Endodermal cell (in vitro differentiated cells): ENCODE results near the gene RNF112. TPM values are rescaled to one million over a fixed set of nuclear protein-coding genes. Genes with fewer than 3 reads are reported as not detected.
A peak's percentile ranks its signal among the peaks of the same experiment; 100 is the strongest.

Source experiments
- DNase-seq: peaks from one replicate; pipeline ENCODE4 v3.0.0-alpha.2; 2017
- H3K27ac ChIP-seq: 2 replicates; pipeline ENCODE4 v1.5.1; 2013; ENCODE audit warnings: mild to moderate bottlenecking, low read depth, low read length, moderate library complexity
- H3K27me3 ChIP-seq: 2 replicates; pipeline ENCODE4 v1.6.1; 2013; ENCODE audit warnings: mild to moderate bottlenecking, low read length, moderate library complexity; ENCODE audit not compliant: insufficient read depth, control insufficient read depth, poor library complexity, severe bottlenecking
- H3K36me3 ChIP-seq: 2 replicates; pipeline ENCODE4 v1.7.0; 2013; ENCODE audit warnings: mild to moderate bottlenecking, low read length, moderate library complexity; ENCODE audit not compliant: control insufficient read depth, insufficient read depth
- H3K4me1 ChIP-seq: one replicate; pipeline ENCODE4 v1.7.0; 2013; ENCODE audit warnings: low read length; ENCODE audit not compliant: control insufficient read depth, insufficient read depth
- H3K4me3 ChIP-seq: 2 replicates; pipeline ENCODE4 v1.5.1; 2013; ENCODE audit warnings: mild to moderate bottlenecking, low read length, moderate library complexity
- H3K9ac ChIP-seq: 2 replicates; pipeline ENCODE4 v1.6.1; 2013; ENCODE audit warnings: mild to moderate bottlenecking, low read length, moderate library complexity; ENCODE audit not compliant: poor library complexity, severe bottlenecking; ENCODE audit errors: extremely low read depth
- H3K9me3 ChIP-seq: 2 replicates; pipeline ENCODE4 v1.6.1; 2013; ENCODE audit warnings: mild to moderate bottlenecking, low read length, moderate library complexity; ENCODE audit not compliant: control insufficient read depth
- H3K27ac Mint-ChIP-seq: 2 replicates; pipeline ENCODE4 v1.8.0; 2020; ENCODE audit warnings: mixed read lengths
- H3K27me3 Mint-ChIP-seq: 2 replicates; pipeline ENCODE4 v1.8.0; 2021; ENCODE audit warnings: mild to moderate bottlenecking, mixed read lengths; ENCODE audit not compliant: insufficient read depth
- H3K36me3 Mint-ChIP-seq: 2 replicates; pipeline ENCODE4 v1.8.0; 2020; ENCODE audit warnings: low read depth, mixed read lengths
- H3K4me1 Mint-ChIP-seq: 2 replicates; pipeline ENCODE4 v1.8.0; 2020; ENCODE audit warnings: mixed read lengths
- H3K4me3 Mint-ChIP-seq: 2 replicates; pipeline ENCODE4 v1.8.0; 2020; ENCODE audit warnings: mild to moderate bottlenecking, moderate library complexity, mixed read lengths
- H3K9me3 Mint-ChIP-seq: 2 replicates; pipeline ENCODE4 v1.8.0; 2020; ENCODE audit warnings: mild to moderate bottlenecking, mixed read lengths
- WGBS, 2 experiments: methylation state at CpG; one replicate each; pipeline versions ENCODE4 v1.1.5 to v1.1.7; 2013; ENCODE audit warnings: missing lambda C conversion rate in 2 of 2, mixed read lengths in 1 of 2; ENCODE audit not compliant: insufficient coverage in 1 of 2, insufficient read length in 1 of 2; 5-methylcytosine and 5-hydroxymethylcytosine counted together
- total RNA-seq, 2 donors: library from RNA; stranded (reverse); fragmentation: NEBNext Ultra II Directional in 1 of 2; extraction: Animal tissue kit (Norgen Biotek cat#: 25700) in 1 of 2; gene quantifications; 2 replicates in 1 of 2; 3 replicates in 1 of 2; pipeline ENCODE4 v1.2.1, GENCODE V29; 2021
- TF ChIP-seq, protein P1 (sequence below): fragments of 200-600 bp; sonication (generic); conservative IDR thresholded peaks from 2 replicates; pipeline ENCODE4 v1.5.0; 2021; ENCODE audit warnings: antibody characterized with exemption, mild to moderate bottlenecking

Gene RNF112
- total RNA-seq, 2 donors from 2014 or later, result 1.1 to 1.9 TPM

DNA sequence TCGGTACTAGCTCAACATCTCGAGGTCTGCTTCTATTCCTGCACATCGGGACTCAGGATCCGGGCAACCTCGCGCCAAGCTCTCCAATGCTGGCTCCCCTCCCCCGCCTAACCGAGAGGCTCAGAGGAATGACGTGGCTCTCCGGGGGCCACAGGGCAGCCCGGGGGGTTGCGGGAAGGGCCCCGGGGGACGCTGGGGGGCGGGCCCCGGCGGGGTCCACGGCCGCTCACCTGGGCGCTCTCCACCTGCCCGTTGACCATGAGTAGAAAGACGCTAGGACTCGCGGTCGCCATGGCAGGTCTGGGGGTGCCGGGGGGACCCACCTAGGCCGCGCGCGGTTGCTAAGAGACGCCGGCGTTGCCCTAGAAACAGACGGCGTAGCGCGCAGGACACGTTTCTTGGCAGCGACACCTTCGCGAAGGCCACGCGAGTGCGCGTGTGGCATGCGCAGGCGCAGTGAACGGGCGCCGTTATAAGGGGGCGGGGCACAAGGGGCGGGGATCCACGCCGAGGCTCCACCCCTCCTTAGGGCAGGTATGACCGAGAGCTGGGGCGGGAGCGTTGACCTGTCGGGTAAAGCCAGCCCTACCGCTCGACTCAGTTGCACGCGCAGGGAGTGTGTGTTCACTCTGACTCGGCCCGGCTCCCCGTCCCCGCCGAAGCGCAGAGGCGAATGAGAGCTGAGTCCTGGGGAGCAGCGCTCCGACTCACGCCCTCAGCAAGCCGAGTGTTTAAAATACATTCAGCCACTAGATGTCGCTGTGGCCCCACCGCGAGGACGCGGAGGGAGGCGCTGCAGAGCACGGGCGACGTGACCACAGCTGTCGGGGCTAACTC, 48.5 kb upstream of the RNF112 start, which contains the start of gene B9D1:
TSS of gene B9D1 (minus strand) at position 447 of the 837 bp plus-strand sequence. CDS start at position 293, 154 bp downstream.
- H3K27ac Mint-ChIP-seq, result peak within 1 kb of the TSS; percentile 93
- H3K27me3 Mint-ChIP-seq, result no peaks in the 10 kb centered on the region
- 0% methylated on average over 46 to 83 of the region's 83 CpGs for WGBS, 2 experiments
- peak within 1 kb of the TSS; percentile 76 for H3K4me3 Mint-ChIP-seq
- TF ChIP-seq, protein P1, sequence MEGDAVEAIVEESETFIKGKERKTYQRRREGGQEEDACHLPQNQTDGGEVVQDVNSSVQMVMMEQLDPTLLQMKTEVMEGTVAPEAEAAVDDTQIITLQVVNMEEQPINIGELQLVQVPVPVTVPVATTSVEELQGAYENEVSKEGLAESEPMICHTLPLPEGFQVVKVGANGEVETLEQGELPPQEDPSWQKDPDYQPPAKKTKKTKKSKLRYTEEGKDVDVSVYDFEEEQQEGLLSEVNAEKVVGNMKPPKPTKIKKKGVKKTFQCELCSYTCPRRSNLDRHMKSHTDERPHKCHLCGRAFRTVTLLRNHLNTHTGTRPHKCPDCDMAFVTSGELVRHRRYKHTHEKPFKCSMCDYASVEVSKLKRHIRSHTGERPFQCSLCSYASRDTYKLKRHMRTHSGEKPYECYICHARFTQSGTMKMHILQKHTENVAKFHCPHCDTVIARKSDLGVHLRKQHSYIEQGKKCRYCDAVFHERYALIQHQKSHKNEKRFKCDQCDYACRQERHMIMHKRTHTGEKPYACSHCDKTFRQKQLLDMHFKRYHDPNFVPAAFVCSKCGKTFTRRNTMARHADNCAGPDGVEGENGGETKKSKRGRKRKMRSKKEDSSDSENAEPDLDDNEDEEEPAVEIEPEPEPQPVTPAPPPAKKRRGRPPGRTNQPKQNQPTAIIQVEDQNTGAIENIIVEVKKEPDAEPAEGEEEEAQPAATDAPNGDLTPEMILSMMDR, result peak; percentile 99
- H3K36me3 ChIP-seq, result no peaks in the 10 kb centered on the region
- peak within 1 kb of the TSS; percentile 90 for H3K4me3 ChIP-seq
- no peaks in the 10 kb centered on the region for H3K27me3 ChIP-seq
- no peaks in the 10 kb centered on the region for H3K9me3 Mint-ChIP-seq
- peaks cover 3% of the 10 kb centered on the region for H3K4me1 ChIP-seq
- H3K36me3 Mint-ChIP-seq, result peaks cover 16% of the 10 kb centered on the region
- H3K4me1 Mint-ChIP-seq, result peaks cover 21% of the 10 kb centered on the region
- H3K9me3 ChIP-seq, result no peaks in the 10 kb centered on the region
- peak; percentile 99 for DNase-seq
- peak within 1 kb of the TSS; percentile 68 for H3K9ac ChIP-seq
- peak within 1 kb of the TSS; percentile 52 for H3K27ac ChIP-seq

DNA sequence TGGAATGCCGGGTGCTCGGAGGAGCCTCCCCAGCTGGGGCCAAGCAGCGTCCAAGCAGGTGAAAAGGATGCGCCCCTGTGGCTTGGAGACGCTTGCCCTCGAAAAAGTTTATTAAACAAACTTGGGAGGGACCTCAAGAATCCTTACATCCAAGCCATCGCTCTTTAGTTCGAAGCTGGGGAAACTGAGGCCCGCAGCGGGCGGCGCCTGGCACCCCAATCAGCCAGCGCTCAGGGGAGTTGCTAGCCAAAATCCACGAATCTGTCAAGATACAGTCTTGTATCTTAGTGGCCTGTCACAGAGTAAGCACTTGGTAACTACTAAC, 48.0 kb upstream of the RNF112 start:
- H3K27me3 Mint-ChIP-seq, result no peaks in the 10 kb centered on the region
- no peak for DNase-seq
- Histone ChIP-seq H3K9ac (no peak overlapping the region), H3K27me3 (no peaks in the 10 kb centered on the region), H3K36me3 (no peaks in the 10 kb centered on the region), H3K4me1 (peaks cover 3% of the 10 kb centered on the region), H3K4me3 (peak overlapping the region; percentile 90), H3K9me3 (no peaks in the 10 kb centered on the region), H3K27ac (no peak overlapping the region)
- WGBS, 2 experiments, result 46 to 47% methylated on average over 13 to 14 of the region's 14 CpGs
- H3K4me1 Mint-ChIP-seq, result peaks cover 21% of the 10 kb centered on the region
- peak overlapping the region; percentile 76 for H3K4me3 Mint-ChIP-seq
- H3K9me3 Mint-ChIP-seq, result no peaks in the 10 kb centered on the region
- H3K27ac Mint-ChIP-seq, result peak overlapping the region; percentile 71
- TF ChIP-seq, protein P1, result no peak
- peaks cover 15% of the 10 kb centered on the region for H3K36me3 Mint-ChIP-seq

DNA sequence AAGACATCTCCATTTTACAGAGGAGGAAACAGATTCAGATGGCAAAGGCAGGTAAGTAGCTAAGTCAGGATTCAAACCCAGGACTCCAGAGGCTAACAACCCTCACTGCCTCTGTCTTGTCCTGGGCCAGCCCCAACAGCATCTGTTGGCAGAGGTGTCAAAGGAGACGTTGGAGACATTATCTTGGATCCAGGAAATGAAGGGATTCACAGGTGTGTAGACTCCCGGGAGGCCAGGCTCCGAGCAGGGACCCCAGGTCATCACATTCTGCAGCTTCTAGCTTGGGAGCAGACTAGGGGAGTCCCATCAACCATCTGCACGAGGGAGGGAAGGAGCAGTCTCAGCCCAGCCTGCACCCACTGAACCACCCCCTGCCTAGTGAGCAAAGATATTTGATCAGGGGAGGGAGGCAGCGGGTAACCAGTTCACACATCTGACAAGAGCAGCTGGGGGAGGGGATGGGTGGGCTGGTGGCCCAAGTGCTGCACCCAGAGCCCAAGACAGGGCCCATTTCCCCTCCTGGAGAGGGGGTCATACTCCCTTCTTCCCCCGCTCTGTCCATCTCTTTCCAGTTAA, 47.5 kb upstream of the RNF112 start:
- peak overlapping the region; percentile 71 for H3K27ac Mint-ChIP-seq
- H3K9me3 Mint-ChIP-seq, result no peaks in the 10 kb centered on the region

More for the DNA sequence above, 47.5 kb upstream of the RNF112 start:
- Mint-ChIP-seq H3K4me1 (peaks cover 21% of the 10 kb centered on the region), H3K4me3 (peak overlapping the region; percentile 76), H3K36me3 (peaks cover 11% of the 10 kb centered on the region), H3K27me3 (no peaks in the 10 kb centered on the region)
- WGBS, 2 experiments, result 79 to 83% methylated on average over 2 to 6 of the region's 6 CpGs
- Histone ChIP-seq H3K36me3 (no peaks in the 10 kb centered on the region), H3K9ac (no peak overlapping the region), H3K4me3 (peak overlapping the region; percentile 90), H3K4me1 (peaks cover 3% of the 10 kb centered on the region), H3K27me3 (no peaks in the 10 kb centered on the region), H3K9me3 (no peaks in the 10 kb centered on the region), H3K27ac (no peak overlapping the region)
- peak; percentile 72 for DNase-seq
- TF ChIP-seq, protein P1, result no peak
